A549 (cell line): ENCODE results near the gene KMT5C. TPM values are rescaled to one million over a fixed set of nuclear protein-coding genes. Genes with fewer than 3 reads are reported as not detected.

Experiments used
- ATAC-seq, 2 experiments: fragments of 200-7000 bp in 1 of 2; fragments of >200 bp in 1 of 2; cut with Nextera tagmentation in 1 of 2; cut with Tn5 transposase in 1 of 2; 3 replicates each; pipeline versions ENCODE4 v1.8.0 to v1.9.1; 2018 to 2020; ENCODE audit warnings: mild to moderate bottlenecking in 1 of 2, moderate library complexity in 1 of 2
- CTCF ChIA-PET: fragments of 300-600 bp; sonication (Branson Sonifier 250); formaldehyde crosslinking; extraction: SDS; loops from one replicate; lab custom pipeline; 2021; ENCODE audit warnings: antibody characterized with exemption, inconsistent platforms; lab: Yijun Ruan, JAX
- POLR2A ChIA-PET: fragments of 350-600 bp; formaldehyde crosslinking; extraction: SDS; loops from one replicate; lab custom pipeline; 2021; ENCODE audit warnings: antibody characterized with exemption, inconsistent platforms; lab: Yijun Ruan, JAX
- DNase-seq, 2 experiments: peaks; one replicate each; pipeline versions ENCODE4 v3.0.0 to v3.0.0-alpha.2; 2011 to 2016; ENCODE audit warnings: low read depth in 1 of 2, low spot score in 1 of 2
- FAIRE-seq: peaks from 2 replicates; lab custom pipeline; 2011; peaks lifted over from hg19 to GRCh38; lab: Jason Lieb, UNC
- H3K27ac ChIP-seq, 2 experiments: fragments of >200 bp; sonication (Bioruptor Twin); formaldehyde crosslinking; 3 replicates each; pipeline ENCODE4 v1.5.1; 2016 to 2017
- H3K4me1 ChIP-seq: fragments of >200 bp; sonication (Bioruptor Twin); formaldehyde crosslinking; 3 replicates; pipeline ENCODE4 v1.6.1; 2016
- H3K4me2 ChIP-seq: fragments of >200 bp; sonication (Bioruptor Twin); formaldehyde crosslinking; 3 replicates; pipeline ENCODE4 v1.6.1; 2016
- H3K4me3 ChIP-seq: fragments of >200 bp; sonication (Bioruptor Twin); formaldehyde crosslinking; 3 replicates; pipeline ENCODE4 v1.5.1; 2016
- H3K9me3 ChIP-seq: fragments of >200 bp; sonication (Bioruptor Twin); formaldehyde crosslinking; 3 replicates; pipeline ENCODE4 v1.6.1; 2016
- ATOH8 ChIP-seq: fragments of 250-450 bp; sonication (Bioruptor Pico); IDR thresholded peaks from 2 replicates; pipeline ENCODE4 v1.5.0; 2020; ENCODE audit warnings: low read depth, mild to moderate bottlenecking, moderate library complexity
- BCL3 ChIP-seq: fragments of >200 bp; sonication (Bioruptor Twin); formaldehyde crosslinking; IDR thresholded peaks from 3 replicates; pipeline ENCODE4 v1.6.1; 2016
- CEBPB ChIP-seq, 2 experiments: fragments of >200 bp in 1 of 2; sonication (Bioruptor Twin) in 1 of 2; formaldehyde crosslinking in 1 of 2; IDR thresholded peaks; 2 replicates each; pipeline ENCODE4 v1.6.1; 2012 to 2016
- CHD2 ChIP-seq: fragments of 150-350 bp; IDR thresholded peaks from 2 replicates; pipeline ENCODE4 v1.6.1; 2014; ENCODE audit warnings: low read length; ENCODE audit not compliant: partially characterized antibody
- CHD4 ChIP-seq: fragments of 200-600 bp; sonication (generic); IDR thresholded peaks from 2 replicates; pipeline ENCODE4 v1.6.1; 2016; ENCODE audit warnings: antibody characterized with exemption, mild to moderate bottlenecking, borderline replicate concordance
- E2F6 ChIP-seq: IDR thresholded peaks from 2 replicates; pipeline ENCODE4 v1.6.1; 2012; ENCODE audit warnings: low read depth, borderline replicate concordance
- ESRRA ChIP-seq: fragments of 150-350 bp; IDR thresholded peaks from 2 replicates; pipeline ENCODE4 v1.6.1; 2014; ENCODE audit warnings: mild to moderate bottlenecking, low read length, borderline replicate concordance
- GATA3 ChIP-seq: IDR thresholded peaks from 2 replicates; pipeline ENCODE4 v1.6.1; 2012; ENCODE audit warnings: borderline replicate concordance
- HMGXB4 ChIP-seq: fragments of 250-450 bp; sonication (Bioruptor Pico); IDR thresholded peaks from 2 replicates; pipeline ENCODE4 v1.5.0; 2021; ENCODE audit warnings: mild to moderate bottlenecking, moderate library complexity, borderline replicate concordance
- HOXA7 ChIP-seq: fragments of 250-450 bp; sonication (Bioruptor Pico); IDR thresholded peaks from 2 replicates; pipeline ENCODE4 v1.5.0; 2020; ENCODE audit warnings: mild to moderate bottlenecking, moderate library complexity
- HOXB5 ChIP-seq: fragments of 250-450 bp; sonication (Bioruptor Pico); IDR thresholded peaks from 2 replicates; pipeline ENCODE4 v1.5.0; 2020; ENCODE audit warnings: mild to moderate bottlenecking, moderate library complexity
- JUNB ChIP-seq: fragments of >200 bp; sonication (Bioruptor Twin); formaldehyde crosslinking; IDR thresholded peaks from 2 replicates; pipeline ENCODE4 v1.6.1; 2016
- KDM5A ChIP-seq: fragments of 200-600 bp; sonication (generic); IDR thresholded peaks from 2 replicates; pipeline ENCODE4 v1.6.1; 2016; ENCODE audit warnings: antibody characterized with exemption, mild to moderate bottlenecking
- MAX ChIP-seq: IDR thresholded peaks from 2 replicates; pipeline ENCODE4 v1.6.1; 2012
- MAZ ChIP-seq: fragments of 150-350 bp; IDR thresholded peaks from 2 replicates; pipeline ENCODE4 v1.6.1; 2014; ENCODE audit warnings: antibody characterized with exemption, low read depth, low read length, borderline replicate concordance
- MYC ChIP-seq: IDR thresholded peaks from 2 replicates; pipeline ENCODE4 v1.6.1; 2012; ENCODE audit warnings: mild to moderate bottlenecking, inconsistent platforms, low read length, improper control_type of control experiment, borderline replicate concordance
- PHF8 ChIP-seq: fragments of 200-600 bp; sonication (generic); IDR thresholded peaks from 2 replicates; pipeline ENCODE4 v1.6.1; 2016; ENCODE audit warnings: low read depth, mild to moderate bottlenecking, antibody characterized with exemption, moderate library complexity, borderline replicate concordance
- POLR2A ChIP-seq: IDR thresholded peaks from 2 replicates; pipeline ENCODE4 v1.6.1; 2012; ENCODE audit warnings: mild to moderate bottlenecking, low read length
- RARB ChIP-seq: fragments of 250-450 bp; sonication (Bioruptor Pico); IDR thresholded peaks from 2 replicates; pipeline ENCODE4 v1.8.0; 2021; ENCODE audit warnings: mild to moderate bottlenecking, moderate library complexity
- SMC3 ChIP-seq: fragments of >200 bp; sonication (Bioruptor Twin); formaldehyde crosslinking; IDR thresholded peaks from 3 replicates; pipeline ENCODE4 v1.6.1; 2018; ENCODE audit warnings: inconsistent platforms
- TFCP2L1 ChIP-seq: fragments of 250-450 bp; sonication (Bioruptor Pico); IDR thresholded peaks from 2 replicates; pipeline ENCODE4 v1.5.0; 2021; ENCODE audit warnings: mild to moderate bottlenecking
- USF2 ChIP-seq: fragments of 450-650 bp; IDR thresholded peaks from 2 replicates; pipeline ENCODE4 v1.6.1; 2014; ENCODE audit warnings: antibody characterized with exemption
- ZFP36 ChIP-seq: fragments of 450-650 bp; IDR thresholded peaks from 2 replicates; pipeline ENCODE4 v1.6.1; 2014; ENCODE audit warnings: borderline replicate concordance; ENCODE audit not compliant: partially characterized antibody
- ZNF302 ChIP-seq: fragments of 250-450 bp; sonication (Bioruptor Pico); IDR thresholded peaks from 2 replicates; pipeline ENCODE4 v1.9.0; 2021; ENCODE audit warnings: inconsistent platforms, mild to moderate bottlenecking, moderate library complexity
- WGBS: methylation state at CpG from one replicate; pipeline ENCODE4 v1.1.6; 2017; ENCODE audit errors: missing lambda C conversion rate; 5-methylcytosine and 5-hydroxymethylcytosine counted together
- polyA plus RNA-seq, 4 experiments: library from polyadenylated mRNA; depleted of rRNA in 3 of 4; stranded (reverse); fragments of >200 nt; fragmentation: RNase III in 1 of 4; extraction: RNeasy Plus Mini Kit Qiagen cat#74134 plus additional on column Dnase treatment in 1 of 4; gene quantifications; 2 replicates in 3 of 4; 3 replicates in 1 of 4; pipeline ENCODE4 v1.2.3, GENCODE V29; 2011 to 2017

KMT5C gene
- polyA plus RNA-seq, 2 of the 4 experiments (the other 2 are of a cell fraction), result 9.5 to 15.2 TPM

- no peak overlapping the region for H3K4me2 ChIP-seq
- no peak overlapping the region for H3K27ac ChIP-seq
- 88% methylated on average over 3 of the region's 3 CpGs for WGBS
- H3K4me3 ChIP-seq, result no peak overlapping the region
- no peak for ATAC-seq
- no peak for FAIRE-seq
- DNase-seq, result no peak
- ChIA-PET CTCF (interaction anchor here (0.8 to 10.1 kb wide), 10 partner anchors 13 to 197 kb away, joined by 3 to 306 read pairs (median 4); partner anchors contain the start of genes KMT5C, TMEM150B and TMEM238), POLR2A (interaction anchor here (1.5 kb wide), 1 partner anchor 33 kb away, joined by 6 read pairs; the partner anchor contains the start of gene KMT5C)
- TF ChIP-seq ZNF302 (CRISPR knock-in tag) (no peak), MAZ (no peak), HMGXB4 (no peak), CHD2 (no peak), SMC3 (no peak), TFCP2L1 (no peak), MAX (no peak), BCL3 (no peak), HOXB5 (CRISPR knock-in tag) (no peak), HOXA7 (no peak), CHD4 (no peak), ATOH8 (CRISPR knock-in tag) (no peak), POLR2A (no peak), MYC (no peak), ESRRA (no peak), E2F6 (no peak), JUNB (no peak), ZFP36 (no peak), GATA3 (no peak), USF2 (no peak)
- no peaks in the 10 kb centered on the region for H3K9me3 ChIP-seq
- H3K4me1 ChIP-seq, result peaks cover 3% of the 10 kb centered on the region; the same call in 1 of the 3 replicates
Measured at GRCh38 chr19:55306712-55307111, 33.0 kb upstream of the KMT5C start.

- DNase-seq, result no peak
- ATAC-seq, result no peak
- WGBS, result 84% methylated on average over 11 of the region's 11 CpGs
- TF ChIP-seq CEBPB (IDR thresholded peaks at IDR 0.05), result no peak
- TF ChIP-seq KDM5A, result no peak
- TF ChIP-seq MAZ, result no peak
- TF ChIP-seq GATA3, result no peak
- no peak for TF ChIP-seq RARB (CRISPR knock-in tag)
- no peak for TF ChIP-seq PHF8
- CTCF ChIA-PET, result interaction anchor here (0.9 to 1.3 kb wide), 2 partner anchors 16 to 31 kb away, joined by 3 read pairs; partner anchors contain the start of gene KMT5C
- no peaks in the 10 kb centered on the region for H3K9me3 ChIP-seq
- H3K27ac ChIP-seq, result no peak overlapping the region
- POLR2A ChIA-PET, result interaction anchor here (0.6 kb wide), 1 partner anchor 239 kb away, joined by 3 read pairs; no protein-coding TSS in a partner anchor
- H3K4me3 ChIP-seq, result no peak overlapping the region
- no peak overlapping the region for H3K4me2 ChIP-seq
- no peak for FAIRE-seq
- H3K4me1 ChIP-seq, result no peaks in the 10 kb centered on the region
Measured at GRCh38 chr19:55308281-55308680, 31.4 kb upstream of the KMT5C start.
